Activated CD4-positive, alpha-beta T cell treated with anti-CD3 and anti-CD28 coated beads for 48 hours (primary cell): ENCODE measurements around the gene HAPLN2.
"Not testable (repeated sequence)": the region's sequence is repeated elsewhere in the genome, so short reads cannot be mapped to it uniquely, and the experiment has no call there.

Experiments used
- DNase-seq: peaks from one replicate; pipeline ENCODE4 v3.0.0-alpha.2; 2020

HAPLN2 gene

GRCh38 chr1:156592158-156592909 lies 26.9 kb upstream of the HAPLN2 start:
- peak; percentile 20 for DNase-seq

- DNase-seq = no peak
Observed at GRCh38 chr1:156592910-156593660, 26.1 kb upstream of the HAPLN2 start.

- DNase-seq = no peak
Observed at GRCh38 chr1:156593661-156593989, 25.6 kb upstream of the HAPLN2 start.

GRCh38 chr1:156594190-156594589 lies 25.0 kb upstream of the HAPLN2 start:
- no peak for DNase-seq

- DNase-seq = no peak
Observed at GRCh38 chr1:156595016-156595415, 24.2 kb upstream of the HAPLN2 start.

GRCh38 chr1:156596426-156596825 lies 22.8 kb upstream of the HAPLN2 start:
- no peak for DNase-seq

- no peak for DNase-seq
Observed at GRCh38 chr1:156598125-156598524, 21.1 kb upstream of the HAPLN2 start.

- DNase-seq = no peak
Observed at GRCh38 chr1:156598731-156599432, 20.3 kb upstream of the HAPLN2 start.

- DNase-seq = no peak
Observed at GRCh38 chr1:156599811-156600210, 19.4 kb upstream of the HAPLN2 start.

GRCh38 chr1:156600733-156601121 lies 18.5 kb upstream of the HAPLN2 start:
- DNase-seq = no peak

GRCh38 chr1:156601122-156601830 lies 17.9 kb upstream of the HAPLN2 start, which contains the start of gene GPATCH4:
TSS of gene GPATCH4 (minus strand) at chr1:156601479.
- peak; percentile 86 for DNase-seq

GRCh38 chr1:156601892-156602291 lies 17.3 kb upstream of the HAPLN2 start:
- no peak for DNase-seq

GRCh38 chr1:156602557-156602993 lies 16.6 kb upstream of the HAPLN2 start:
- DNase-seq = peak; percentile 26

GRCh38 chr1:156607344-156607743 lies 11.9 kb upstream of the HAPLN2 start:
- DNase-seq = not testable (repeated sequence)

- peak; percentile 69 for DNase-seq
Observed at GRCh38 chr1:156608036-156608674, 11.1 kb upstream of the HAPLN2 start.

- DNase-seq = peak; percentile 75
Observed at GRCh38 chr1:156608981-156609380, 10.2 kb upstream of the HAPLN2 start.

GRCh38 chr1:156610072-156610471 lies 9.1 kb upstream of the HAPLN2 start:
- not testable (repeated sequence) for DNase-seq

- DNase-seq = no peak
Observed at GRCh38 chr1:156612666-156613065, 6.5 kb upstream of the HAPLN2 start.

GRCh38 chr1:156615946-156616345 lies 3.3 kb upstream of the HAPLN2 start:
- no peak for DNase-seq

GRCh38 chr1:156616463-156616862 lies 2.8 kb upstream of the HAPLN2 start:
- no peak for DNase-seq

- no peak for DNase-seq
Observed at GRCh38 chr1:156619582-156619955, 354 bp downstream of the HAPLN2 start.

GRCh38 chr1:156622581-156623297 lies 3.5 kb downstream of the HAPLN2 start:
- DNase-seq = no peak
